ENCODE results near the gene TMEM179.

DNA sequence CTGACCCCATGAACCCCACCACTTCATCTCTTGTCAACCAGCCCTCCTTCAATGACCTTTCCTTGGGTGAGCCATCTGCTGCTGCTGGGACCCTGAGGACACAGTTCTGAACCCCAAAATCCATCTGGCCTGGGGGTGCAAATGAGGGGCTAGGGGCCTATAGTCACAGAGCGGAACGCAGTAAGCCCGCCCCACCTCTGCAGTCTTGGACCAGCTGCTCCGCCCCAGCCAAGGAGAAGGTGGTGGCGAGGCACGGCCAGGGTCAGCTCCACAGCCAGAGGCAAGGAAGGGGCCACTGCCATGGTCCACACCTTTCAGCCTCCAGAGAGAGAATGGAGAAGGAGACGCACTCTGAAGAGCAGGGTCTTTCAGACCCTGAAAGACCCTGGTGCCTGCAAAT lies 5.1 kb downstream of the TMEM179 start:
- TF ChIP-seq POLR2AphosphoS5 (IDR thresholded peaks at IDR 0.05; ENCODE audit: low read depth, low read length) (no peak), TAF1 (IDR thresholded peaks at IDR 0.05; ENCODE audit: borderline replicate concordance, insufficient read depth, low read length) (no peak), FOXP2 (optimal IDR thresholded peaks at IDR 0.05; ENCODE audit: borderline replicate concordance, extremely low read depth, extremely low read length, insufficient read depth) (no peak)
- TF ChIP-seq, protein P1, sequence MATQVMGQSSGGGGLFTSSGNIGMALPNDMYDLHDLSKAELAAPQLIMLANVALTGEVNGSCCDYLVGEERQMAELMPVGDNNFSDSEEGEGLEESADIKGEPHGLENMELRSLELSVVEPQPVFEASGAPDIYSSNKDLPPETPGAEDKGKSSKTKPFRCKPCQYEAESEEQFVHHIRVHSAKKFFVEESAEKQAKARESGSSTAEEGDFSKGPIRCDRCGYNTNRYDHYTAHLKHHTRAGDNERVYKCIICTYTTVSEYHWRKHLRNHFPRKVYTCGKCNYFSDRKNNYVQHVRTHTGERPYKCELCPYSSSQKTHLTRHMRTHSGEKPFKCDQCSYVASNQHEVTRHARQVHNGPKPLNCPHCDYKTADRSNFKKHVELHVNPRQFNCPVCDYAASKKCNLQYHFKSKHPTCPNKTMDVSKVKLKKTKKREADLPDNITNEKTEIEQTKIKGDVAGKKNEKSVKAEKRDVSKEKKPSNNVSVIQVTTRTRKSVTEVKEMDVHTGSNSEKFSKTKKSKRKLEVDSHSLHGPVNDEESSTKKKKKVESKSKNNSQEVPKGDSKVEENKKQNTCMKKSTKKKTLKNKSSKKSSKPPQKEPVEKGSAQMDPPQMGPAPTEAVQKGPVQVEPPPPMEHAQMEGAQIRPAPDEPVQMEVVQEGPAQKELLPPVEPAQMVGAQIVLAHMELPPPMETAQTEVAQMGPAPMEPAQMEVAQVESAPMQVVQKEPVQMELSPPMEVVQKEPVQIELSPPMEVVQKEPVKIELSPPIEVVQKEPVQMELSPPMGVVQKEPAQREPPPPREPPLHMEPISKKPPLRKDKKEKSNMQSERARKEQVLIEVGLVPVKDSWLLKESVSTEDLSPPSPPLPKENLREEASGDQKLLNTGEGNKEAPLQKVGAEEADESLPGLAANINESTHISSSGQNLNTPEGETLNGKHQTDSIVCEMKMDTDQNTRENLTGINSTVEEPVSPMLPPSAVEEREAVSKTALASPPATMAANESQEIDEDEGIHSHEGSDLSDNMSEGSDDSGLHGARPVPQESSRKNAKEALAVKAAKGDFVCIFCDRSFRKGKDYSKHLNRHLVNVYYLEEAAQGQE (IDR thresholded peaks at IDR 0.05; ENCODE audit: insufficient read depth in 1 of 2, low read depth in 2 of 2, low read length in 2 of 2), result no peak
